NCI-H510A treated with DMSO at 0.1 percent for 48 hours (cell line): ENCODE measurements around the gene UIMC1.

Source experiments
- DNase-seq: peaks from one replicate; lab custom pipeline; 2025; lab: John Stamatoyannopoulos, UW

UIMC1 gene

DNA sequence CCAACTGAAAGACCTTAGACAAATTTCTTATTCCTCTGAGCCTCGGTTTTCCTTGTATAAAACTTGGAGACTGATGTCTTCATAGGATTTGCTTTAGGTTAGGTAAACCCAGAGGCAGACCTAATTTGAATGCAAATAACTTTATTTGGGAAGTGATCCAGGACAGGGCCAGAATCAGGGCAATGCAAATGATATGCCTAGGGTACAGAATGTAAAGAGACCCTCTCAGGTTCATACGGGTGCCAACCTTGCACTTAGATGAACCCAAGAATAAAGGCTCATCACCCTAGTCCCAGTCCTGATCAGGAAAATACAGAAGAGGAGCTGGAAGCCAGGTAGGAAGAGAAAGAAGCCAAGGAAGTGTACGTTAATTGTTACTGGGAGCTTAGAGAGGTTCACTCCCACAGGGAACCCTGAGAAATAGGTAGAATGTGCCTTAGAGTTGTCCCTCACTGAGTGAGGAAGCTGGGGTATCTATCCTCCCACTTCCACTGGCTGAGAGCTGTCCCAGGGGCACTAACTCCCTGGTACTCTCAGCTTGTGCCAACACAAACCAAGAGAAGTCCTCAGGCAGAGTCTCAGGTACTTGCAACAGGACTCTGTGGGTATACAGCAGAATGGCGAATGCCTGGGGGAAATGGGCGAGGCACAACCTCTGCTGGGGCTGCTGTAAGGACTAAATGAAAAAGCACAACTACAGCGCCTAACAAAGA is 104.3 kb downstream of the UIMC1 start:
- no peak for DNase-seq

DNA sequence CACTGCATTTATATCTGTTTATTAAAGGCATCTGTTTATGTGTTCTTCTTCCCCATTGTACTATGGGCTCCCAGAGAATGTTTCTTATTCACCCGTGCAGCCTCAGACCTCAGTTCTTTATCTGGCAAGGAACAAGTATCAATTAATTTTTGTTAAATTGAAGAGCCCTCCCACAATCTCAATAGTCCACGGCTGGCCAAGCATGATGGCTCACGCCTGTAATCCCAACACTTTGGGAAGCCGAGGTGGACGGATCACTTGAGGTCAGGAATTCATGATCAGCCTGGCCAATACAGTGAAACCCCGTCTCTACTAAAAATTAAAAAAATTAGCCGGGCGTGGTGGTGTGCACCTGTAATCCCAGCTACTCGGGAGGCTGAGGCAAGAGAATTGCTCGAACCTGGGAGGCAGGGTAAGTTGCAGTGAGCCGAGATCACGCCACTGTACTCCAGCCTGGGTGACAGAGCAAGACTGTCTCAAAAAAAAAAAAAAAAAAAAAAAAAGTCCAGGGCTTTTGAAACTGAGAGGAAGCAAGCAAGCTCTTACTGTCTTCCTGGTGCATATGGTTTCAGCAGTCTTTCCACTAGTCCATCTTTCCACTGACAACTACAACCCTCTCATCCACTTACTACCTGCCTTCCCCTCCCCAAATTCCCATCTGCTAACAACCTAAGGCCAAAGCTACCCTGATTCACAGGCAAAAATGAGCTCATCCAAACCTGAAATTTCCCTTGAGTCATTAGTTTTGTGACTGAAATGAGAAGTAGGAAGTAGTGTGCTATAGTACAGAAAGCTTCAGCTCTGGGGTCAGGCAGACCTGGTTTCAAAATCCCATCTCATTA is 105.1 kb downstream of the UIMC1 start:
- no peak for DNase-seq

DNA sequence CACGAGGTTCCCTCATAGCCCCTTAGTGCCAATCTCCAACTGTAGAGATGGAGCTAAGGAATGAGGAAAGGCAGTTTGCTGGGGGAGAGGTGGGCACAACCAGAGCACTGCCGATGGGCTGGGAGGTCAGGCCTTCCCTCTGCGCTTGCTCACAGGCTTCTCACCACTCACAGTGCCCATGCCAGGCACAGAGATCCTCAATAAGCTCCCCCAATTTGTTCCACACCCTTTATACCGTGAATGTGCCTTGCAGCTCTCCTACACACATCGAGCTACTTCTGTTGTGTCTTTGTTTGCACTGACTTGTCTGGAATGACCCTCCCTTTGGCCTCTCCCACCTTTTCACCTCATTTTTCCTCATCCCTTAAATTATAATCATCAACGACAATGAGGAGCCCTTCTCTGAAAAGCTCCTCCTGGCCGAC is 105.8 kb downstream of the UIMC1 start:
- DNase-seq, result no peak

DNA sequence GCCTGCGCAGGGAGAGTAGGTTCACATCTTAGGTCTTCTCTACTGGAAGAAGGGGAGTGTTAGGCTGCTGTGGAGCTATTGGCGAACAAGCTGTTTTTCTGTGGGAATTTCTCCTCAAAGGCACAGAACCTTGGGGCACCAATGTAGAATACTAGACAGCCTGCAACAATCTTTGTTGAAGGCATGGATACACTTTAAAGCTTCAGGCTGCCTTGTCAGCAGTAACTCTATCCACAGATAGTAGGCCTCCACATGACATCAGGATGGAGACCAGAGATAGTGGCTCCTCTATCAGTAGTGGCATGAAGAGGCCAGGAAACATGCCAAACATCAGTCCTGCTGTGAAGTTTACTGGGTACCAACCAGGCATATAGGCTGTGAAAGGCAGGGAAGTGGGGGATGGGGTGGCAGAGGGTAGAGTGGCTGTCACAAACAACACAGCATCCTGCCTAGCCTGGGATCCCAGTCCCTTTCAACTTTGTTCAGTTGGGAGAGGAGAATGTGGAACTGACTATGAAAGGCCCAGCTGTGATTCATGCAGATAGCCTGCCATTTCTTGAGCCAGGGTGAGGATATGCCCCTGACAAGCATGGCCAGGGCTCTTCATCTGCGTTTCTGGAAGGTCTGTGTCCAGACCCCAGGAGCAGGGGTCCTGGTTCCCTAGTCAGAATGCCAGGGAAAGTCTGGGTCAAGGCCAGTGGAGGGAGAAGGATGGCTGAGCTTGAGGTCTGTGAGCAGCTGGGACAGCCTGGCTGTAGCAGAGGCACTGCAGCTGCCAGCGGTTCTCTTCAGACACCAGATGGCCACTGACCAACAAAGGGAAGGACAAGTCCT is 106.4 kb downstream of the UIMC1 start:
- no peak for DNase-seq

DNA sequence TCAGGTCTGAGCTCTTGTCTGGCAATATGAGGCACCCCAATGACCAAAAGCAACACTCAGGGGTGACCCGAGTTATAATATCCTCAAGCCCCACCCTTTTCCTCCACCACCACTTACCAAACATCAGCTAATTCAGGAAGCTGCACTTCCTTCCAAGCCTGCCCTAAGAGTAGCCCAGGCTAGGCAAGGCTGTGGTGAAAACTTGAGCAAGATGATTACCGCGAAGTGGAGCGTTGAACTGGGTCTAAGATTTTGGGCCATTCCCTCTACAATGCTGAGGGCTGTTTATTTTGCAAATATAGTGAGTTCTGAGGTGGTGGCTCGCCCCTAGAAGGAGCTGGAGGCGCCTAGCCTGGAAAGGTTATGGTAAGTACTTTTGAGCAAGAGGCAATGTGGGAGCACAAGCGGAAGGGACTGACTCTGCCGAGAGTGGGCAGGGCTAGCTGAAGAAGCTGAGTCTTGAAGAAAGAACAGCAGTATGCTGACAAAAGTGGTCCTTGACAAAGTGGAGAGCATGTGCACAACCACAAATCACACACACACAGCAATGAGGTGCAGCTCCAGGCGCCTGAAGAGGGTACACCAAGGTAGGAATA is 107.2 kb downstream of the UIMC1 start, which contains the start of gene HK3:
TSS of gene HK3 (minus strand) at position 51 of the 596 bp plus-strand sequence. CDS start 3,187 bp downstream, outside the sequence.
- DNase-seq, result no peak

DNA sequence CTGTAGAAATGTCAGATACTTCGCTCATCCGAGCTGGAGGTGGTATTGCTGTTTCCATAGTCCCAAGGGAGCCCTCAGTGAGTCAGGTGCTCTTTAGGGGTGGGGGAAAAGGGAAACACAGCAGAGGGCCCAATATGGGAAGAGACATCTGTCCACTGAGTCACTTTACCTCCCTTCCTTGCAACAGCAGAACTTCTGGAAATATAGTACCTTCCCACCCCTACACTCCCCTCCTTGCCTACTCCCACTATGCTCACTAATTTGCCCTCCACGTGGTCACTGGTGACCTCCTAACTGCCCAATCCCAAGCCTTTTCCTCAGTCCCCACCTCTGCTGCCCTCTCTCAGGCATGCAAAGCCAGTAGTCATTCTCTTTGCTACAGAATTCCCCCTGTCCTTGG is 109.3 kb downstream of the UIMC1 start:
- no peak for DNase-seq

DNA sequence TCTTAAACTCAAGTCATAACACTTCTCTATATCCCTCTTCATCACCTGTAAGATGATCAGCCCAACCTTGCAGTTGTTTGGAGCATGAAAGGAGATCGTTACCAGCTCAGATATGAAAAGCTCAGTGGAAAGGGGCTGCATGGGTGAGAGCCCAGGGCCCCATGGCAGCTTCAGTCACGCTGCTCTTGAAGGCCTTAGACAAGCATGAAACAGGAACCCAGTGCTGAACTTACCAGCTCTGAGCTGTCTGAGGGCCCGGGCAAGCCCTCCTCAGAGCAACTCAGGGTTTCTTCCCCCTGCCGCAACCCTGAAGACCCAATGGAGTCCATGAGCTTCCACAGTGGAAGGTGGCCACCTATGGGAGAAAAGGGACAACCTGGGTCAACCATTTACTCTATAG is 110.7 kb downstream of the UIMC1 start:
- no peak for DNase-seq

DNA sequence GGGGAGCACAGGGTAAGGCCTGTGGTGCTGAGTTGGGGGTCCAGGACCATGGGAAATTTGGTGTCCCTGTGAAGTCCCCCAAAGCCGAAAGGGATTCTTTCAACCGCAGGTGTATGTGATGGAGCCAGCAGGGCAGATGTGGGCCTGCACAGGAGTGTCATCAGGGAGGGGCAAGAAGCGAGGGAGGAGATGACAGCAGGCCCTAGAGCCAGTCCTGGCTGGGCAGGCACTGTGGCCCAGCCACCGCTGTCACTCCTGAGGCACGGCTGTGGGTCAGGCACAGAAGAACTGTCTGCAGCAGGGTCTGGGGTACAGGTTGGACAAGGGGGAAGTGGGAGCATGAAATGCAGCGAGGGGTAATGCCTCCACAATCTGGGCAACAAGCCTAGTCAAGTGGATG is 112.3 kb downstream of the UIMC1 start:
- DNase-seq, result no peak

DNA sequence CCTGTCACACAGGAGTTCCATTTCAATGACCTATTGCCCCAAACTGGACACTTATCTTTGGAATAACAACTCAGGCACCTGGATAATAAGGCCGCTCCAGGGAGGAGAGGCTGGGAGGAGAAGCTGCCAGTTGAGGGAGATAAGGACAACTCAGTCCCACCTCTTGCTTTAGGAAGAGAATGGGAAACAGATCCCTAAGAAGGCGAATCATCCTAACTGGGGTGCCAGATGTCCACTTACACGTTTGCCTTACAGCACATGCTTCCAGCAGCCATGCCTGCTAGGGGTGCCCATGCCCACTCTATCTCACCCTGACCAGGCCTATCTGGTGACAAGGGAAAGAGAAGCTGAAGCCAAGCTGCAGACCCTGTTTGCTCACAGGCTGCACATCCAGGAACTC is 113.9 kb downstream of the UIMC1 start:
- DNase-seq, result no peak

DNA sequence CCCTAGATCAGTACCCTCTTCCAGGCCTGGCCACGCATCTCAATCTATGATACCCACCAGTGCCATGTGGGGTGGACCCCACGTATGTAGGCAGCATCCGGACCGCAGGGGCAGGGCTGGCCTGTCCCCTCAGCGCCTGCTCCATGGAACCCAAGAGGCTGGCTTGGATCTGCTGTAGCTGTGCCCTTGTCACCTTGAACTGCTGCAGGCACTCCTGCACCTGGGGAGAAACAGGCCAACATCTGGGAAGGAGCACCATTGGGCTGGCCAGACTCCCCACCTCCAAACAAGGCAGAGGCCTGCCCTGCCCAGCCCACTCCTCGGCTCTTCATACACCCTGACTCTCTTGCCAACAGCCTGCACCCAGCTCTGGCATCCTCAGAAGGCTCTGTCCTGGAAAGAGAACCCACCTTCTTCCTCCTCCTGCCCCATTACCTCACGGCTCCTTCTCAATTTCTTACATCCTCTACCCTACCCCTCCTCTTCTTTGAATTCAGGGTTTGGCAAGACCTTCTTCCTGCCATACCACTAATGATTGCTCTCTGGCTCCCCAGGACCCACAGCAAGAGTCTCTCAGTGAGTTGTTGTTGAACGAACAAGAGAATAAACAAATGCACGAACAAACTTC is 115.1 kb downstream of the UIMC1 start:
- DNase-seq, result no peak

DNA sequence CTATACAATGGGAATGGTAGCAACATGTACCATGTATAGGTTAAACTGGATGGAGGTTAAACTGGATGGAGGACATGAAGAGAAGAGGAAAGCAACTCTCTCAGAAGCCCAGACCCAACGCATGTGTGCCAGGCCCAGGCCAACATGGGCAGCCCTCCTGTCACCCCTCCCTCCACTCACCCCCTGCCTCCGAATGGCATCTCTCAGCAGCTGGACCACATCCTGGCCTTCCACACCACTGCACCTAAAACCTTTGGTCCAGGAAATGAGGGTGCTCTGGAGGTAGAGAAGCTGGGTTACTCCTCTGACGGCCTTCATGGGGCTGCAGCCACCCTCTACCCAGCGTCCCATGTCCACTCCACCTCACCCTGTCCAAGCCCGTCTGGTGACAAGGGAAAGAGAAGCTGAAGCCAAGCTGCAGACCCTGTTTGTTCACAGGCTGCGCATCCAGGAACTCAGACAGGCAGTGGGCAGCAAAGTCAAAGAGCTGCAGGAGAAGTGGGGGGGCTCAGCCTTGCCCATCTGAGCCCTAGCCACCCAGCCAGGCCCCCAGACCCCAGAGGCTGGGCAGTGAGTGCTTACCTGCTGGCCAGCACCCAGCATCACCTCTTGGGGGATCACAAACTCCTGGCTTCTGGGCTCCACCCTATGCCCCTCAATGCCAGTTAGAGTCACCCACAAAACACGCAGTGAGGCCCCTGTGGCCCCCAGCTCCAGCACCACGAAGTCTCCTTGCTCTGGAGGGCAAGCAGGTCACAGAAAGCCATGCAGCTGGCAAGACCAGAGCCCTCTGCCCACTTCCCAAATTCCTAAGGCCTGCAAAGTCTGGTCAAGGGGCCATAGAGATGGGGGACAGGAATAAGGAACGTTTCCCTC is 115.9 kb downstream of the UIMC1 start:
- DNase-seq, result no peak

DNA sequence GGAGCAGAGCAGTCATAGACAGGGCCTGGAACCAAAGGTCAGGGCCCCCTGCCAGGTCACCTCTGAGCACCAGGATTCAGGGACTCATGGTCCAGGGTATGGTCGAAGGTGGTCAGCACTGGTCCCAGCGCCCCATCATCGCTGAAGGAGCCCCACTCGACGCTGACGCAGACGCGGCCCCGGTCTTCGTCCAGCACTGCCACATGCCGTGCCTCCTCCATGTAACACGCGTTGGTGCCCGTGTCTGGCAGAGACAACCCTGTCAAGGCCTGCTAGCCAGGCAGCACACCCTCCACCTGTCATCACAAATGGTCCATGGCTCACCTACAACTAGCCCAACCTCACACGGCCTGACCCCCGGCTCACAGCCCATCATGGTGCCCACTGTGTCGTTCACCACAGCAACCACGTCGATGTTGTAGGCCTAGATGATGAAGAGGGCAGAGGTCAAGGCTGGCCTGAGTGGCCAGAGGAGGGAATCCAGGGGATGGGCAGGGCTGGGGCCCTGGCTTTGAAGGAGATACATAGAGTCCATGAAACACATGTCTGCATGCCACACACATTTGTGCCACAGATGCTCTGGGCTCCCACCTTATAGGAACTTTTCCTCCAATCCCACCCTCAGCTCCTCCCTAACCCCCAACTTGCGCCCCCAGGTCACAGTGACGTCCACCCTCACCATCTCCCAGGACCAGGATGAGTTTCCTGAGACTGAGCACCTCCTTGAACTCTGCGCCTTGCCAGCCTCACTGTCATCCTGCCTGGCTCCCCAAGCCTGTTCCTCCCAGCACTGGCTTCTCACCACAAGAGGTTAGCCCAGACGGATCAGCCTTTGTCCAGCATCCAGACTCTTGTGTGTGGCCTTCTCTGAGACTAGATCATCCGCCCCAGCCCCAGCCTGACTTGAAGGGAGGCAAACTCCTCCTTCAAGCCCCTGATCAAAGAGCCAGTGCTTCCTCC is 117.0 kb downstream of the UIMC1 start:
- no peak for DNase-seq

DNA sequence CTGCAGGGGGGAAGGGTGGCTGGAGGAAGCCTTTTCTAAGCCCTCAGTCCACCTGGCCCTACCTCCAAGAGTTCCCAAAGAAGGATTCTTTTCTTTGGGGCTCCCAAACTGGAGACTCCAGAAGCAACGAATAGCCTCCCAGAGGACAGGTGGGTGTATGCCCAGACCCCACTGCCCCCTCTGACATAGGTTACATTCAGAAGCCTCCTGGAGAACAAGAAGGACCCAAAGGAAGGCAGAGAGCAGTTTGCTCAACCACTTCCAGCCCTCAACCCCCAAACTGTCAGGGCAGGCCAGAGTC is 117.8 kb downstream of the UIMC1 start:
- DNase-seq, result no peak

DNA sequence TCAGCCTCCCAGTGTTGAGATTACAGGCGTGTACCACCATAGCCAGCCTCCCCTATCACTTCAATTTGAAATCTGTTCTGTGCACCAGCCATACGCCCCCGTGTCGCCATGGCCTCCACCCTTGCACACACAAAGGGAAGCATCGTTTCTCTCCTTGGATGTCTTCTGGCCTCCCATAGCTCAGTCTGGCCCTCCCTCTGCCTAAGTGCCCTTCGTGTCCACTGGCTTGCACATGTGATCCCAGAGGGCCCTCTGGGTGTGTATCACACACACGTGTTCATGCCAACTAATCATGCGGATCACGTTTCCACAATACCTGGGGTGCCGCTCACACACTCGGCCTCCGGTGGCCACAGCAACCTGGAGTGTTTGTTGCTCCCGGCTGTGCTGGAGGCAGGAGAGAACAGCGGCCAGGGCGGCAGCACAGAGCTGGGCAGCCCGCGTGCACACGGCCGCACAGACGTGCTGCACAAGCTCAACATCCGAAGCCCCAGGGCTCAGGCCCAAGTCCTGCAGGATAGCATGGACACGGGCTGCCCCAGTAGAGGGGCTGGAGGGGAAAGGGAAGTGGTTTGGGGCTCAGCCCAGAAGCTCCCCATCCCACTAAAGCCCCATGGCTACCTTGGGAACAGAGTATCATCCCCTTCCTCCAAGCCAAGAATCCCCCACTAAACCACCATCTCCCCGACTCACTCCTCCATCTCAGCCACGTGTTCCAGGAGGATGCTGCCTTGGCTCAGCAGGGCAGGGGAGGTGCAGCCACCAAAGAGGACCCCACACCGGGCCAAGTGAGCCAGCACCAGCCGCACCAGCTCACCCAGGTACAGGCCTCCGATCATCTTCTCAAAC is 118.3 kb downstream of the UIMC1 start:
- no peak for DNase-seq

DNA sequence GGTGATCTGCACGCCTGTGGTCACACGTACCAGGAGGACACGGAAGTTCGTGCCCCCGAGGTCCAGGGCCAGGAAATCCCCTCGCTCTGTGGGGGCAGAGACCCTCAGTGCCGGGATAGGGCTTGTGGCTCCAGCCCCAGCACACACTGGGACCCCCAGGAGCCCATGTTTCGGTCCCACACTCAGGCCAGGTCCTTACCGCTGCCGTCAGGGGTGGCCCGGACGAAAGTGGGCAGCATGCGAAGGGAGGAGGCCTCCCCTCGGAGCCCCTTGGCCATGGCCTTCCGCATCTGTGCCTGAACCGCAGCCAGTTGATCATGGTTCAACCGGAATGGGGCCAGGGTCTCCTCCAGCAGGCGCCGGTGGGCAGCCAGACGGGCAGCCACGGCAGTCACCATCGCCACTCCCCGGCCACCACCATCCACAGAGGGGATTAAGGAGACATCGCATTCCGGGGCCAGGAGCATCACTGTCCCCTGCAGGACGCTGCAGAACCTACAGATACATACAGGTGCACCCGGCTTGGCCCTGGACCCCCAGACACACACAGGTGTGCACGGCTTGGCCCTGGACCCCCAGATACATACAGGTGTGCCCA is 119.2 kb downstream of the UIMC1 start:
- DNase-seq, result no peak

DNA sequence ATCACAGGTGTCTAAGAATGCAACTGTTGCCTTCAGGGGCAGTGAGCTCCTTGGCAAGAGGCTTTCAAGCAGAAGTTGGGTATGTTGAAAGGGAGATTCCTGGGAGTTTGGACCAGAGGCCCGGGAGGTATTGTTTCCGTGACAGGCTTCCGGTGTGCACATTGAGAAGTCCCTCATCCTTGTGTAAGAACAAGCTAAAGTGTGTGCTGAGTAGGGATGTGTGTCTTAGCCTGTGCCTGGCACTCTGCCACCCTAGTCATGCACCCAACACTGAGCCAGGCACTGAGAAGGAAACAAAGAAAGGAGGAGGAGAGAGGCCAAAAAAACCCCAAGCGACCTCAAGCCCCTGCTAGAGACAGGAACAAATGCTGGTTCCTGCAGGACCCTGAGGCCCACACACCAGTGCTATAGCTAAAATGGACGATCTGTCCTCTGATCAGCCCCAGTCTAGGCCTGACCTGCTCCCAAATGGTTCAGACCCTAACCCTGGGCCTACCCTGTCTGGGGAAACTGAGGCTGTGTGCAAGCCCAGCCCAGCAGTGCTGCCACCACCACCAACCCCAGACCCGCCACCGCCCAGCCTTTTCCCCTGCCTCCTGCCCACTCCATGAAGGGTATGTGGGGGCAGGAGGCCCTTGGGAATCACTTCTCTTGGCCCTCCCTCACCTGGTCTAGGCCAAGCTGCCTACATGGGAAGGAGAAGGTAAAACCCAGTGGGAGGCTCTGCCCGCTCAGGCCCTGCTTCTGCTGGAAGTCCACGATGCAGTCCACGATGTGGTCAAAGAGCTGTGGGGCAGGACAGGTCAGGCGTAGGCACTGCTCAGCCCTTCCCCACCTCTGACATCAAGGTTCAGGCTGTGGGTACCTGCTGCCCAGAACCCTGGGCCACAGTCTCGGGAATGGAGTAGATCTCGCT is 120.0 kb downstream of the UIMC1 start:
- no peak for DNase-seq

DNA sequence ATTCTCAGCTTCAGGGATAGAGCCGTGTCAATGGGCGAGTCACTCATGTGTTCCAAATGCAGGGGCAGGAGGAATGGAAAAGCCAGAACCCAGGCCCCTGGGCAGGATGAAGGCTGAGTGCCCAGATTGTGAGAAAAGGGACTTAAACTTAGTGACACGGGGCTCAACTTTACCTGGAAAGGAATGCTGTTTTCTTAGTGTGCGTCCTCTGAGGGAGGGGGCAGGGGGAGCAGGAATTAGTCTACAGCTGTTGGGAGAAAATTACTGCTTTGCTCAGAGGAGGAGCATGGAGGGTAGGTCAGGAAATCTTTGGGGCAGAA is 122.0 kb downstream of the UIMC1 start:
- no peak for DNase-seq
